CD4-positive, alpha-beta T cell (primary cell): Measurements from ENCODE around the gene ACRBP. TPM values are rescaled to one million over a fixed set of nuclear protein-coding genes. Genes with fewer than 3 reads are reported as not detected.

Experiments used
- ATAC-seq: fragments of 200-7000 bp; cut with Tn5 transposase; one replicate; pipeline ENCODE4 v1.10.0; 2022; ENCODE audit warnings: mild to moderate bottlenecking; ENCODE audit not compliant: poor library complexity
- CTCF ChIA-PET: fragments of 350-600 bp; sonication (Branson Sonifier 250); formaldehyde crosslinking; loops from one replicate; lab custom pipeline; 2021; ENCODE audit warnings: antibody characterized with exemption, inconsistent platforms; lab: Charles Lee
- POLR2A ChIA-PET: fragments of 350-600 bp; sonication (Branson Sonifier 250); formaldehyde crosslinking; loops from one replicate; lab custom pipeline; 2021; ENCODE audit warnings: antibody characterized with exemption, inconsistent platforms; lab: Charles Lee
- DNase-seq, 14 experiments: peaks; one replicate each; pipeline ENCODE4 v3.0.0-alpha.2; 2013 to 2020; ENCODE audit warnings: mixed read lengths in 2 of 14
- H3K27ac ChIP-seq, 2 donors: one replicate each; pipeline versions ENCODE4 v1.5.1 to v1.7.0; 2013; ENCODE audit warnings: low read length in 2 of 2, low read depth in 1 of 2, mild to moderate bottlenecking in 1 of 2
- H3K27me3 ChIP-seq, 2 experiments: 1 replicate in 1 of 2; 2 replicates in 1 of 2; pipeline versions ENCODE4 v1.6.1 to v1.7.0; 2013; ENCODE audit warnings: low read length in 2 of 2, control low read depth in 1 of 2, mild to moderate bottlenecking in 1 of 2, moderate library complexity in 1 of 2; ENCODE audit not compliant: insufficient read depth in 2 of 2, control insufficient read depth in 1 of 2
- H3K36me3 ChIP-seq: one replicate; pipeline ENCODE4 v1.6.1; 2013; ENCODE audit warnings: low read length, control low read depth; ENCODE audit not compliant: insufficient read depth
- H3K4me1 ChIP-seq: one replicate; pipeline ENCODE4 v1.6.1; 2013; ENCODE audit warnings: low read length, control low read depth; ENCODE audit not compliant: insufficient read depth
- H3K4me3 ChIP-seq: one replicate; pipeline ENCODE4 v1.5.1; 2013; ENCODE audit warnings: mild to moderate bottlenecking, low read length, moderate library complexity
- H3K9me3 ChIP-seq, 2 experiments: 1 replicate in 1 of 2; 2 replicates in 1 of 2; pipeline versions ENCODE4 v1.6.1 to v1.7.0; 2013; ENCODE audit warnings: low read length in 2 of 2, mild to moderate bottlenecking in 2 of 2, control low read depth in 1 of 2, moderate library complexity in 1 of 2; ENCODE audit not compliant: control insufficient read depth in 1 of 2, insufficient read depth in 1 of 2
- H3K27ac Mint-ChIP-seq: one replicate; pipeline ENCODE4 v1.8.0; 2020; ENCODE audit warnings: mixed read lengths
- H3K27me3 Mint-ChIP-seq: one replicate; pipeline ENCODE4 v1.8.0; 2021; ENCODE audit warnings: mixed read lengths
- H3K36me3 Mint-ChIP-seq: one replicate; pipeline ENCODE4 v1.8.0; 2021; ENCODE audit warnings: low read depth, mixed read lengths
- H3K4me1 Mint-ChIP-seq: one replicate; pipeline ENCODE4 v1.8.0; 2021; ENCODE audit warnings: low read depth, mixed read lengths
- H3K4me3 Mint-ChIP-seq: one replicate; pipeline ENCODE4 v1.8.0; 2020; ENCODE audit warnings: mild to moderate bottlenecking, mixed read lengths
- H3K9me3 Mint-ChIP-seq: one replicate; pipeline ENCODE4 v1.8.0; 2020; ENCODE audit warnings: mixed read lengths
- CTCF ChIP-seq: fragments of 200-600 bp; IDR thresholded peaks from one replicate; pipeline ENCODE4 v1.8.0; 2022; ENCODE audit warnings: antibody characterized with exemption, mild to moderate bottlenecking
- intact Hi-C, 2 experiments: fragments of 100-400 bp; cut with DNase I in 1 of 2; cut with micrococcal nuclease in 1 of 2; formaldehyde crosslinking; loops; one replicate each; pipeline versions ENCODE4 v1.15.1 to v1.9.0; 2023 to 2025; cut with DNase I, micrococcal nuclease
- total RNA-seq, 174 experiments: library from RNA in 2 of 174; stranded (reverse) in 2 of 174; gene quantifications; one replicate each; pipeline ENCODE4 v1.2.3 and lab custom pipeline; 2021 to 2026

ACRBP gene
- total RNA-seq, 2 experiments from 2014 or later, result 0.58 to 0.95 TPM

DNA sequence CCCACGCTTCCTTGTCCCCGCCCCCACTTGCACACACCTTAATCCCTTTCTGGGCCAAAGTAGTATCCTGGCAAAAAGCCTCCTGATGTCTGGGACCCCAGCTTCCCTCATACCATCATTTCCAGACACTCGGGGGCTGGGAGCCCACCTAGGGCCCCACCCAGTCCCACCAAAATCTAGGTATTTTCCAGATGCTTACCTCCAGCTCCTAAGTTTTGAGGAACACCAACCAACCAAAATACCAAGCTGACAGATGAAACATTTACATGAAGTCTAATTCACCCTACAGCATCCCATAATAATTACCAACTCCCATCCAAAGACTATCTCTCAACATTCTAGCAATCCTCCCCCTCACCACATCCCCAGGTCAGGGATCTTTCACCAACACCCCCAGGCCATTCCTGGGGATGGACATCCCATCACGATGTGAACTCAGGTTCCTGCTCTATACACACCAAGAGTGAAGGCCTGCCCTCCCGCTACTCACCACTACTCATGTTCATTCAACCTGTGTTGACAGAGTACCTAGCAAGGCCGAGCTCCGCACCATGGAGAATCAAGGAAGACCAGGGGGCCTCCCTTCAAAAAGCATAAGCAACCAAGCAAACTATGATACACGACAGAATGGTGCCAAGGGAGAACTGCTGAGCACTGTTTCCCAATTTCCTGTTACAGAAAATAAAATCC is 38.5 kb downstream of the ACRBP start:
- DNase-seq, result peak in 7 of 14 experiments; percentile 8 to 63 (median 25)
- ChIA-PET POLR2A (interaction anchor here (0.6 to 1.5 kb wide), 9 partner anchors 12 to 264 kb away, joined by 3 to 9 read pairs (median 3); partner anchors contain the start of genes CD4, NOP2, SPSB2 and VAMP1), CTCF (interaction anchor here (1.2 kb wide), 1 partner anchor 54 kb away, joined by 3 read pairs; no protein-coding TSS in a partner anchor)
- no peak for TF ChIP-seq CTCF
- peak overlapping the region in 1 of 2 donors; percentile 63 for H3K27ac ChIP-seq
- Mint-ChIP-seq H3K27ac (no peak overlapping the region), H3K4me3 (no peak overlapping the region), H3K36me3 (peaks cover 14% of the 10 kb centered on the region), H3K27me3 (no peaks in the 10 kb centered on the region), H3K9me3 (no peaks in the 10 kb centered on the region), H3K4me1 (peaks cover 52% of the 10 kb centered on the region)
- H3K27me3 ChIP-seq, result no peaks in the 10 kb centered on the region
- ATAC-seq, result no peak
- H3K4me3 ChIP-seq, result no peak overlapping the region
- intact Hi-C loops, result loop anchor here in 1 of 2 experiments (2.0 to 5.0 kb wide), 5 partner anchors 22 to 184 kb away; partner anchors contain the start of genes ING4, NOP2 and ZNF384
- H3K9me3 ChIP-seq, result no peaks in the 10 kb centered on the region
- H3K4me1 ChIP-seq, result peaks cover 69% of the 10 kb centered on the region
- peaks cover 6% of the 10 kb centered on the region for H3K36me3 ChIP-seq

- ChIA-PET CTCF (interaction anchor here (1.2 kb wide), 1 partner anchor 53 kb away, joined by 3 read pairs; no protein-coding TSS in a partner anchor), POLR2A (interaction anchor here (0.6 to 1.5 kb wide), 9 partner anchors 9 to 264 kb away, joined by 3 to 9 read pairs (median 3); partner anchors contain the start of genes CD4, NOP2, SPSB2 and VAMP1)
- H3K9me3 Mint-ChIP-seq, result no peaks in the 10 kb centered on the region
- Histone ChIP-seq H3K9me3 (no peaks in the 10 kb centered on the region), H3K27me3 (no peaks in the 10 kb centered on the region), H3K36me3 (peaks cover 6% of the 10 kb centered on the region), H3K27ac (peak overlapping the region; percentile 63 to 94), H3K4me3 (no peak overlapping the region), H3K4me1 (peaks cover 71% of the 10 kb centered on the region)
- peak in 12 of 14 experiments; percentile 24 to 89 (median 51) for DNase-seq
- intact Hi-C loops, result loop anchor here in 1 of 2 experiments (2.0 to 5.0 kb wide), 5 partner anchors 23 to 184 kb away; partner anchors contain the start of genes ING4, NOP2 and ZNF384
- H3K36me3 Mint-ChIP-seq, result peaks cover 22% of the 10 kb centered on the region
- TF ChIP-seq CTCF, result no peak
- ATAC-seq, result peak; percentile 59
- no peak overlapping the region for H3K4me3 Mint-ChIP-seq
- H3K27ac Mint-ChIP-seq, result no peak overlapping the region
- no peaks in the 10 kb centered on the region for H3K27me3 Mint-ChIP-seq
- peaks cover 54% of the 10 kb centered on the region for H3K4me1 Mint-ChIP-seq
Measured at GRCh38 chr12:6607751-6608591, 39.3 kb downstream of the ACRBP start.
